H1 (cell line): ENCODE results near the gene RNU2-1. TPM values are rescaled to one million over a fixed set of nuclear protein-coding genes. Genes with fewer than 3 reads are reported as not detected.

Experiments used
- RFX5 ChIP-seq: IDR thresholded peaks from 2 replicates; pipeline ENCODE4 v1.6.1; 2011; ENCODE audit warnings: low read depth, low read length, improper control_type of control experiment, borderline replicate concordance
- polyA plus RNA-seq, 7 experiments: library from polyadenylated mRNA; depleted of rRNA in 3 of 7; stranded (reverse) in 5 of 7; unstranded in 2 of 7; fragments of >200 nt in 5 of 7; fragments of 200-250 nt in 2 of 7; gene quantifications; 1 replicate in 5 of 7; 2 replicates in 1 of 7; 4 replicates in 1 of 7; pipeline versions ENCODE4 v1.2.1 to v1.2.3, GENCODE V29; 2011 to 2013; ENCODE audit warnings: missing spikeins in 2 of 7, mixed read lengths in 2 of 7
- total RNA-seq: library from RNA; stranded (reverse); fragmentation: NEBNext Ultra II Directional; extraction: Animal tissue kit (Norgen Biotek cat#: 25700); gene quantifications from 2 replicates; pipeline ENCODE4 v1.2.1, GENCODE V29; 2021

RNU2-1 gene
- total and polyA plus RNA-seq, 2 of the 8 experiments (the other 6 are each of a cell fraction or from before 2014, with no cell fraction given) = 2,508 TPM; not detected in 1

- no peak for TF ChIP-seq RFX5
These were observed 22.0 kb downstream of the RNU2-1 start, which contains the start of gene TMEM106A (continued) for GRCh38 chr17:43211480-43212402.
